Vagina (tissue), 2 donors: ENCODE results near the gene PPM1E. TPM values are rescaled to one million over a fixed set of nuclear protein-coding genes. Genes with fewer than 3 reads are reported as not detected.

Source experiments
- DNase-seq, 2 donors: peaks; one replicate each; pipeline ENCODE4 v3.0.0-alpha.2; 2017; ENCODE audit errors: extremely low spot score in 2 of 2
- H3K27ac ChIP-seq: fragments of 200-600 bp; sonication (generic); one replicate; pipeline ENCODE4 v1.5.1; 2019
- H3K27me3 ChIP-seq: fragments of 200-600 bp; sonication (generic); one replicate; pipeline ENCODE4 v1.5.1; 2019
- H3K36me3 ChIP-seq, 2 donors: fragments of 200-600 bp; sonication (generic); one replicate each; pipeline ENCODE4 v1.5.1; 2017 to 2019
- H3K4me1 ChIP-seq: fragments of 200-600 bp; sonication (generic); one replicate; pipeline ENCODE4 v1.5.1; 2019
- H3K4me3 ChIP-seq, 2 donors: fragments of 200-600 bp; sonication (generic); 1 replicate in 1 of 2; 2 replicates in 1 of 2; pipeline ENCODE4 v1.5.1; 2016 to 2019
- H3K9me3 ChIP-seq: fragments of 200-600 bp; sonication (generic); one replicate; pipeline ENCODE4 v1.5.1; 2019
- CTCF ChIP-seq, 3 experiments: fragments of 450-650 bp in 2 of 3; fragments of 200-600 bp in 1 of 3; sonication (generic) in 1 of 3; IDR thresholded peaks; one replicate each; pipeline ENCODE4 v1.5.1; 2017 to 2019; ENCODE audit warnings: antibody characterized with exemption in 3 of 3, mild to moderate bottlenecking in 2 of 3, moderate library complexity in 2 of 3
- POLR2A ChIP-seq, 2 donors: fragments of 450-650 bp; IDR thresholded peaks; one replicate each; pipeline ENCODE4 v1.6.1; 2017; ENCODE audit warnings: antibody characterized with exemption in 2 of 2, mild to moderate bottlenecking in 2 of 2, moderate library complexity in 2 of 2
- POLR2AphosphoS5 ChIP-seq, 2 donors: sonication (generic); formaldehyde crosslinking; IDR thresholded peaks; one replicate each; pipeline ENCODE4 v1.9.0; 2017; ENCODE audit warnings: antibody characterized with exemption in 2 of 2, mild to moderate bottlenecking in 2 of 2, low read depth in 1 of 2; ENCODE audit not compliant: insufficient read depth in 1 of 2
- intact Hi-C: fragments of 100-400 bp; cut with DNase I; formaldehyde crosslinking; loops from one replicate; pipeline ENCODE4 v1.15.1; 2023
- small RNA-seq: library from RNA; depleted of rRNA; stranded (forward); fragments of <200 nt; gene quantifications from one replicate; pipeline ENCODE3, GENCODE V24; 2016
- total RNA-seq: library from RNA; depleted of rRNA; stranded (reverse); fragments of >200 nt; gene quantifications from one replicate; pipeline ENCODE4 v1.2.3, GENCODE V29; 2016

PPM1E gene
- total RNA-seq, 1 donor from 2014 or later: 0.25 TPM

- TF ChIP-seq POLR2A (IDR thresholded peaks at IDR 0.05) (no peak), POLR2AphosphoS5 (IDR thresholded peaks at IDR 0.05; ENCODE audit: insufficient read depth in 1 of 2, low read depth in 1 of 2) (no peak), CTCF (IDR thresholded peaks at IDR 0.05) (no peak)
- H3K27me3 ChIP-seq: no peaks in the 10 kb centered on the region
- intact Hi-C loops: no loop called here
- DNase-seq: no peak
- peak overlapping the region; percentile 34 for H3K27ac ChIP-seq
- H3K4me3 ChIP-seq: no peak overlapping the region
- peaks cover 18% of the 10 kb centered on the region for H3K4me1 ChIP-seq
- no peaks in the 10 kb centered on the region for H3K9me3 ChIP-seq
- peaks cover 0 to 2% of the 10 kb centered on the region in 2 donors for H3K36me3 ChIP-seq
These were observed 270.7 kb downstream of the PPM1E start for GRCh38 chr17:59026176-59026939.

- Histone ChIP-seq H3K36me3 (no peaks in the 10 kb centered on the region), H3K27ac (no peak overlapping the region), H3K9me3 (no peaks in the 10 kb centered on the region), H3K4me3 (no peak overlapping the region), H3K4me1 (peaks cover 18% of the 10 kb centered on the region), H3K27me3 (no peaks in the 10 kb centered on the region)
- TF ChIP-seq CTCF (IDR thresholded peaks at IDR 0.05) (no peak), POLR2A (IDR thresholded peaks at IDR 0.05) (no peak), POLR2AphosphoS5 (IDR thresholded peaks at IDR 0.05; ENCODE audit: insufficient read depth in 1 of 2, low read depth in 1 of 2) (no peak)
- intact Hi-C loops: no loop called here
- no peak for DNase-seq
These were observed 272.1 kb downstream of the PPM1E start for GRCh38 chr17:59027750-59028149.

- H3K36me3 ChIP-seq: no peaks in the 10 kb centered on the region
- TF ChIP-seq POLR2A (IDR thresholded peaks at IDR 0.05) (no peak), POLR2AphosphoS5 (IDR thresholded peaks at IDR 0.05; ENCODE audit: insufficient read depth in 1 of 2, low read depth in 1 of 2) (no peak), CTCF (IDR thresholded peaks at IDR 0.05) (no peak)
These were observed 272.7 kb downstream of the PPM1E start for GRCh38 chr17:59028328-59028727.

GRCh38 chr17:59030811-59031210 is 275.2 kb downstream of the PPM1E start:
- TF ChIP-seq POLR2AphosphoS5 (IDR thresholded peaks at IDR 0.05; ENCODE audit: insufficient read depth in 1 of 2, low read depth in 1 of 2) (no peak), CTCF (IDR thresholded peaks at IDR 0.05) (no peak), POLR2A (IDR thresholded peaks at IDR 0.05) (no peak)
- Histone ChIP-seq H3K27ac (no peak overlapping the region), H3K4me1 (peaks cover 18% of the 10 kb centered on the region), H3K9me3 (no peaks in the 10 kb centered on the region), H3K36me3 (peaks cover 0 to 6% of the 10 kb centered on the region in 2 donors), H3K4me3 (no peak overlapping the region), H3K27me3 (no peaks in the 10 kb centered on the region)
- intact Hi-C loops: no loop called here
- DNase-seq: no peak

More at GRCh38 chr17:59028328-59028727, 272.7 kb downstream of the PPM1E start:
- Histone ChIP-seq H3K27ac (no peak overlapping the region), H3K27me3 (no peaks in the 10 kb centered on the region), H3K4me1 (peaks cover 18% of the 10 kb centered on the region), H3K4me3 (no peak overlapping the region), H3K9me3 (no peaks in the 10 kb centered on the region)
- intact Hi-C loops: no loop called here
- DNase-seq: no peak

Small RNA genes lying within 50 kb of the gene (small RNA-seq; reads per million reads assigned to genes)
- gene AC025521.1 (not detected), gene RF00017 (not detected), gene RNU6-518P (not detected)

Other genes with a start within 250 kb of the PPM1E start
- 15.7 TPM for gene MTMR4, start 241.2 kb upstream of the PPM1E start, total RNA-seq
- not detected for gene TEX14, start 63.8 kb upstream of the PPM1E start, total RNA-seq
- gene RAD51C, start 63.3 kb upstream of the PPM1E start, total RNA-seq: 8.3 TPM